GM20000 (cell line): Measurements from ENCODE around the gene POLR1A.

Experiments used
- DNase-seq: peaks from one replicate; pipeline ENCODE4 v3.0.0; 2012; ENCODE audit warnings: low spot score
- CTCF ChIP-seq: IDR thresholded peaks from 2 replicates; pipeline ENCODE4 v1.5.1; 2012; ENCODE audit warnings: mild to moderate bottlenecking, control low read depth; ENCODE audit errors: extremely low read depth, missing control alignments

The POLR1A gene

GRCh38 chr2:86020984-86021383, 84.7 kb downstream of the POLR1A start:
- TF ChIP-seq CTCF, result no peak
- no peak for DNase-seq

- TF ChIP-seq CTCF, result no peak
- DNase-seq, result no peak
These were observed 86.6 kb downstream of the POLR1A start for GRCh38 chr2:86019121-86019520.

- no peak for DNase-seq
- no peak for TF ChIP-seq CTCF
These were observed 87.5 kb downstream of the POLR1A start for GRCh38 chr2:86017901-86018896.

GRCh38 chr2:86016581-86016980, 89.1 kb downstream of the POLR1A start:
- DNase-seq, result no peak
- no peak for TF ChIP-seq CTCF

GRCh38 chr2:86015699-86016098, 90.0 kb downstream of the POLR1A start:
- no peak for DNase-seq

GRCh38 chr2:86015006-86015405, 90.7 kb downstream of the POLR1A start:
- TF ChIP-seq CTCF, result no peak
- no peak for DNase-seq

More at GRCh38 chr2:86015699-86016098, 90.0 kb downstream of the POLR1A start:
- TF ChIP-seq CTCF, result no peak

GRCh38 chr2:86014493-86014892, 91.2 kb downstream of the POLR1A start:
- TF ChIP-seq CTCF, result no peak
- no peak for DNase-seq
